Measurements from ENCODE around the gene POLE4.

GRCh38 chr2:74954500-74954874 lies 4.0 kb upstream of the POLE4 start:
- TF ChIP-seq POLR2AphosphoS5 (IDR thresholded peaks at IDR 0.05; ENCODE audit: low read depth, low read length): no peak
- TF ChIP-seq POLR2A (IDR thresholded peaks at IDR 0.05; ENCODE audit: low read depth, low read length): no peak
